IgD-negative memory B cell (primary cell): ENCODE results near the gene CUBN. TPM values are rescaled to one million over a fixed set of nuclear protein-coding genes. Genes with fewer than 3 reads are reported as not detected.
"Not testable (repeated sequence)": the region's sequence is repeated elsewhere in the genome, so short reads cannot be mapped to it uniquely, and the experiment has no call there.

ENCODE experiments used
- H3K27ac Mint-ChIP-seq, 3 donors: one replicate each; pipeline ENCODE4 v1.8.0; 2020 to 2022; ENCODE audit warnings: mild to moderate bottlenecking in 3 of 3, mixed read lengths in 3 of 3, moderate library complexity in 1 of 3
- H3K27me3 Mint-ChIP-seq: one replicate; pipeline ENCODE4 v1.8.0; 2021; ENCODE audit warnings: mixed read lengths
- H3K36me3 Mint-ChIP-seq: one replicate; pipeline ENCODE4 v1.8.0; 2020; ENCODE audit warnings: mild to moderate bottlenecking, mixed read lengths
- H3K4me1 Mint-ChIP-seq, 3 donors: one replicate each; pipeline ENCODE4 v1.8.0; 2020 to 2022; ENCODE audit warnings: mixed read lengths in 3 of 3, mild to moderate bottlenecking in 1 of 3
- H3K4me3 Mint-ChIP-seq, 4 donors: one replicate each; pipeline ENCODE4 v1.8.0; 2020 to 2022; ENCODE audit warnings: mild to moderate bottlenecking in 4 of 4, mixed read lengths in 4 of 4, moderate library complexity in 3 of 4
- H3K9me3 Mint-ChIP-seq, 3 donors: one replicate each; pipeline ENCODE4 v1.8.0; 2020 to 2021; ENCODE audit warnings: mixed read lengths in 3 of 3, mild to moderate bottlenecking in 1 of 3
- polyA plus RNA-seq: library from polyadenylated mRNA; unstranded; fragments of 300-500 nt; fragmentation: Illumina TruSeq; gene quantifications from one replicate; pipeline ENCODE4 v1.2.3, GENCODE V29; 2021

Gene CUBN
- polyA plus RNA-seq, 1 donor from 2014 or later = not detected

GRCh38 chr10:17122726-17123661, 6.6 kb downstream of the CUBN start:
- Mint-ChIP-seq H3K36me3 (peaks cover 8% of the 10 kb centered on the region), H3K27ac (no peak overlapping the region), H3K4me3 (no peak overlapping the region), H3K9me3 (no peaks in the 10 kb centered on the region), H3K4me1 (no peaks in the 10 kb centered on the region), H3K27me3 (peaks cover 1% of the 10 kb centered on the region)

GRCh38 chr10:17122052-17122451, 7.6 kb downstream of the CUBN start:
- Mint-ChIP-seq H3K9me3 (no peaks in the 10 kb centered on the region), H3K27me3 (peaks cover 1% of the 10 kb centered on the region), H3K4me3 (no peak overlapping the region), H3K27ac (no peak overlapping the region), H3K4me1 (no peaks in the 10 kb centered on the region), H3K36me3 (peaks cover 8% of the 10 kb centered on the region)

- Mint-ChIP-seq H3K36me3 (peaks cover 8% of the 10 kb centered on the region), H3K27ac (no peak overlapping the region), H3K27me3 (peaks cover 1% of the 10 kb centered on the region), H3K9me3 (no peaks in the 10 kb centered on the region), H3K4me3 (no peak overlapping the region), H3K4me1 (no peaks in the 10 kb centered on the region)
Measured at GRCh38 chr10:17120694-17121093, 8.9 kb downstream of the CUBN start.

GRCh38 chr10:17119845-17120244, 9.8 kb downstream of the CUBN start:
- peaks cover 1% of the 10 kb centered on the region for H3K27me3 Mint-ChIP-seq
- H3K9me3 Mint-ChIP-seq = no peaks in the 10 kb centered on the region
- no peaks in the 10 kb centered on the region for H3K4me1 Mint-ChIP-seq
- H3K27ac Mint-ChIP-seq = no peak overlapping the region
- H3K36me3 Mint-ChIP-seq = peaks cover 3% of the 10 kb centered on the region
- no peak overlapping the region for H3K4me3 Mint-ChIP-seq

GRCh38 chr10:17116193-17116592, 13.4 kb downstream of the CUBN start:
- Mint-ChIP-seq H3K4me3 (no peak overlapping the region), H3K9me3 (no peaks in the 10 kb centered on the region), H3K36me3 (peaks cover 5% of the 10 kb centered on the region), H3K4me1 (no peaks in the 10 kb centered on the region), H3K27me3 (peaks cover 1% of the 10 kb centered on the region), H3K27ac (no peak overlapping the region)

- Mint-ChIP-seq H3K27me3 (peaks cover 1% of the 10 kb centered on the region), H3K36me3 (peaks cover 5% of the 10 kb centered on the region), H3K4me3 (no peak overlapping the region), H3K9me3 (no peaks in the 10 kb centered on the region), H3K27ac (no peak overlapping the region), H3K4me1 (no peaks in the 10 kb centered on the region)
Measured at GRCh38 chr10:17115683-17116082, 13.9 kb downstream of the CUBN start.

- H3K9me3 Mint-ChIP-seq, H3K4me3 Mint-ChIP-seq, H3K27me3 Mint-ChIP-seq, H3K27ac Mint-ChIP-seq, H3K4me1 Mint-ChIP-seq, H3K36me3 Mint-ChIP-seq: not testable (repeated sequence)
Measured at GRCh38 chr10:17114878-17115444, 14.7 kb downstream of the CUBN start.

- H3K27me3 Mint-ChIP-seq = no peaks in the 10 kb centered on the region
- H3K9me3 Mint-ChIP-seq = peaks cover 0 to 3% (median 0%) of the 10 kb centered on the region in 3 donors
- H3K36me3 Mint-ChIP-seq = peaks cover 2% of the 10 kb centered on the region
- H3K27ac Mint-ChIP-seq = no peak overlapping the region
- no peaks in the 10 kb centered on the region for H3K4me1 Mint-ChIP-seq
- H3K4me3 Mint-ChIP-seq = no peak overlapping the region
Measured at GRCh38 chr10:17113889-17114540, 15.6 kb downstream of the CUBN start.

- H3K36me3 Mint-ChIP-seq = peaks cover 2% of the 10 kb centered on the region
- H3K4me3 Mint-ChIP-seq = no peak overlapping the region
- H3K27ac Mint-ChIP-seq = no peak overlapping the region
- H3K4me1 Mint-ChIP-seq = no peaks in the 10 kb centered on the region
- H3K9me3 Mint-ChIP-seq = peaks cover 0 to 3% (median 0%) of the 10 kb centered on the region in 3 donors
- no peaks in the 10 kb centered on the region for H3K27me3 Mint-ChIP-seq
Measured at GRCh38 chr10:17113346-17113745, 16.3 kb downstream of the CUBN start.

GRCh38 chr10:17112566-17112965, 17.0 kb downstream of the CUBN start:
- H3K27ac Mint-ChIP-seq = no peak overlapping the region
- peaks cover 0 to 3% (median 0%) of the 10 kb centered on the region in 3 donors for H3K9me3 Mint-ChIP-seq
- no peaks in the 10 kb centered on the region for H3K4me1 Mint-ChIP-seq
- no peaks in the 10 kb centered on the region for H3K27me3 Mint-ChIP-seq
- H3K4me3 Mint-ChIP-seq = no peak overlapping the region
- peaks cover 2% of the 10 kb centered on the region for H3K36me3 Mint-ChIP-seq

GRCh38 chr10:17109475-17110207, 20.0 kb downstream of the CUBN start:
- Mint-ChIP-seq H3K4me1 (no peaks in the 10 kb centered on the region), H3K4me3 (no peak overlapping the region), H3K36me3 (peaks cover 3% of the 10 kb centered on the region), H3K27me3 (no peaks in the 10 kb centered on the region), H3K9me3 (peaks cover 0 to 3% (median 0%) of the 10 kb centered on the region in 3 donors), H3K27ac (no peak overlapping the region)

GRCh38 chr10:17109046-17109445, 20.6 kb downstream of the CUBN start:
- H3K27ac Mint-ChIP-seq = no peak overlapping the region
- no peak overlapping the region for H3K4me3 Mint-ChIP-seq
- no peaks in the 10 kb centered on the region for H3K27me3 Mint-ChIP-seq
- H3K4me1 Mint-ChIP-seq = no peaks in the 10 kb centered on the region
- peaks cover 0 to 3% (median 0%) of the 10 kb centered on the region in 3 donors for H3K9me3 Mint-ChIP-seq
- peaks cover 3% of the 10 kb centered on the region for H3K36me3 Mint-ChIP-seq

GRCh38 chr10:17106991-17107390, 22.6 kb downstream of the CUBN start:
- H3K4me1 Mint-ChIP-seq = no peaks in the 10 kb centered on the region
- H3K36me3 Mint-ChIP-seq = peaks cover 5% of the 10 kb centered on the region
- no peak overlapping the region for H3K4me3 Mint-ChIP-seq
- H3K9me3 Mint-ChIP-seq = peaks cover 0 to 3% (median 0%) of the 10 kb centered on the region in 3 donors
- H3K27me3 Mint-ChIP-seq = no peaks in the 10 kb centered on the region
- no peak overlapping the region for H3K27ac Mint-ChIP-seq

- H3K27ac Mint-ChIP-seq = no peak overlapping the region
- peaks cover 0 to 2% (median 0%) of the 10 kb centered on the region in 3 donors for H3K9me3 Mint-ChIP-seq
- H3K4me3 Mint-ChIP-seq = no peak overlapping the region
- no peaks in the 10 kb centered on the region for H3K4me1 Mint-ChIP-seq
- peaks cover 8% of the 10 kb centered on the region for H3K36me3 Mint-ChIP-seq
- H3K27me3 Mint-ChIP-seq = no peaks in the 10 kb centered on the region
Measured at GRCh38 chr10:17101910-17102266, 27.7 kb downstream of the CUBN start.
